Measurements from ENCODE around the gene CCDC172. TPM values are rescaled to one million over a fixed set of nuclear protein-coding genes. Genes with fewer than 3 reads are reported as not detected.

CCDC172 gene
- total and polyA plus RNA-seq, 2 donors (not counting 1 experiment from before 2014, with no cell fraction given): not detected

- Mint-ChIP-seq H3K27me3 (no peaks in the 10 kb centered on the region), H3K27ac (no peak overlapping the region), H3K9me3 (ENCODE audit: insufficient read depth) (no peaks in the 10 kb centered on the region), H3K4me3 (no peak overlapping the region), H3K4me1 (no peaks in the 10 kb centered on the region)
- POLR2A ChIA-PET: no interaction called here
- H3K9me3 ChIP-seq (ENCODE audit: control extremely low read depth in 1 of 3, control insufficient read depth in 2 of 3, insufficient read depth in 1 of 3, low read length in 2 of 3): no peaks in the 10 kb centered on the region
- CTCF ChIA-PET: no interaction called here
- H3K79me2 ChIP-seq (ENCODE audit: control insufficient read depth, insufficient read depth, low read length): no peaks in the 10 kb centered on the region
- H3K36me3 ChIP-seq (replicated peaks in 1 of 2; ENCODE audit: control extremely low read depth in 1 of 2, control insufficient read depth in 1 of 2, extremely low read depth in 1 of 2, insufficient read depth in 2 of 2, low read length in 1 of 2): no peaks in the 10 kb centered on the region
- DNase-seq: no peak
- no peak overlapping the region for H3K4me3 ChIP-seq (ENCODE audit: control extremely low read depth in 1 of 5, extremely low read depth in 1 of 5, insufficient read depth in 1 of 5, low read depth in 2 of 5, low read length in 4 of 5)
- no peak overlapping the region for H3K4me2 ChIP-seq (replicated peaks; ENCODE audit: low read depth, low read length, poor library complexity, severe bottlenecking)
- TF ChIP-seq CTCF (IDR thresholded peaks at IDR 0.05): no peak
- no peak for TF ChIP-seq EZH2 (IDR thresholded peaks at IDR 0.05; ENCODE audit: borderline replicate concordance, insufficient read depth, low read depth, low read length, poor library complexity, severe bottlenecking)
- ATAC-seq (ENCODE audit: low read depth): no peak
- intact Hi-C loops (cut with micrococcal nuclease): no loop called here
- H3K4me1 ChIP-seq (ENCODE audit: control insufficient read depth in 2 of 2, insufficient read depth in 2 of 2, low read length in 2 of 2): no peaks in the 10 kb centered on the region
- H4K20me1 ChIP-seq (ENCODE audit: control insufficient read depth, insufficient read depth, low read length, poor library complexity, severe bottlenecking): no peaks in the 10 kb centered on the region
- H3K27ac ChIP-seq (ENCODE audit: low read length in 2 of 2): no peak overlapping the region
- H3K27me3 ChIP-seq (replicated peaks in 1 of 4; ENCODE audit: control extremely low read depth in 1 of 4, control insufficient read depth in 3 of 4, insufficient read depth in 4 of 4, low read length in 3 of 4): no peaks in the 10 kb centered on the region
- 85% methylated on average over 3 of the region's 5 CpGs for WGBS (ENCODE audit: insufficient coverage)
- no peak overlapping the region for H2AFZ ChIP-seq (ENCODE audit: insufficient read depth, low read depth, low read length, poor library complexity, severe bottlenecking)
- H3K9ac ChIP-seq (ENCODE audit: low read length): no peak overlapping the region
These were observed 13.2 kb upstream of the CCDC172 start for GRCh38 chr10:116311016-116311415.

GRCh38 chr10:116311706-116312490 is 12.3 kb upstream of the CCDC172 start:
- Histone ChIP-seq H3K36me3 (replicated peaks in 1 of 2; ENCODE audit: control extremely low read depth in 1 of 2, control insufficient read depth in 1 of 2, extremely low read depth in 1 of 2, insufficient read depth in 2 of 2, low read length in 1 of 2) (no peaks in the 10 kb centered on the region), H3K4me2 (replicated peaks; ENCODE audit: low read depth, low read length, poor library complexity, severe bottlenecking) (no peak overlapping the region), H2AFZ (ENCODE audit: insufficient read depth, low read depth, low read length, poor library complexity, severe bottlenecking) (no peak overlapping the region), H3K27ac (ENCODE audit: low read length in 2 of 2) (no peak overlapping the region), H3K4me3 (ENCODE audit: control extremely low read depth in 1 of 5, extremely low read depth in 1 of 5, insufficient read depth in 1 of 5, low read depth in 2 of 5, low read length in 4 of 5) (no peak overlapping the region), H4K20me1 (ENCODE audit: control insufficient read depth, insufficient read depth, low read length, poor library complexity, severe bottlenecking) (no peaks in the 10 kb centered on the region), H3K4me1 (ENCODE audit: control insufficient read depth in 2 of 2, insufficient read depth in 2 of 2, low read length in 2 of 2) (peaks cover 0 to 2% of the 10 kb centered on the region in 2 donors), H3K9me3 (ENCODE audit: control extremely low read depth in 1 of 3, control insufficient read depth in 2 of 3, insufficient read depth in 1 of 3, low read length in 2 of 3) (no peaks in the 10 kb centered on the region), H3K79me2 (ENCODE audit: control insufficient read depth, insufficient read depth, low read length) (no peaks in the 10 kb centered on the region), H3K9ac (ENCODE audit: low read length) (no peak overlapping the region), H3K27me3 (replicated peaks in 1 of 4; ENCODE audit: control extremely low read depth in 1 of 4, control insufficient read depth in 3 of 4, insufficient read depth in 4 of 4, low read length in 3 of 4) (no peaks in the 10 kb centered on the region)
- ChIA-PET POLR2A (no interaction called here), CTCF (no interaction called here)
- Mint-ChIP-seq H3K27ac (no peak overlapping the region), H3K4me3 (no peak overlapping the region), H3K4me1 (no peaks in the 10 kb centered on the region), H3K9me3 (ENCODE audit: insufficient read depth) (no peaks in the 10 kb centered on the region), H3K27me3 (no peaks in the 10 kb centered on the region)
- DNase-seq (no peak), ATAC-seq (ENCODE audit: low read depth) (no peak)
- WGBS (ENCODE audit: insufficient coverage): 100% methylated on average over 1 of the region's 2 CpGs
- intact Hi-C loops (cut with micrococcal nuclease): no loop called here
- TF ChIP-seq EZH2 (IDR thresholded peaks at IDR 0.05; ENCODE audit: borderline replicate concordance, insufficient read depth, low read depth, low read length, poor library complexity, severe bottlenecking) (no peak), CTCF (IDR thresholded peaks at IDR 0.05) (no peak)
